Endothelial cell of umbilical vein (primary cell): Measurements from ENCODE around the gene DIPK1A.
"Not testable (repeated sequence)": the region's sequence is repeated elsewhere in the genome, so short reads cannot be mapped to it uniquely, and the experiment has no call there.

ENCODE experiments used
- EZH2 ChIP-seq: IDR thresholded peaks from 2 replicates; pipeline ENCODE4 v1.6.1; 2012; ENCODE audit warnings: borderline replicate concordance, low read depth, mild to moderate bottlenecking, moderate library complexity, low read length, inconsistent platforms; ENCODE audit not compliant: severe bottlenecking
- FOS ChIP-seq: IDR thresholded peaks from 2 replicates; pipeline ENCODE4 v1.6.1; 2011; ENCODE audit warnings: mild to moderate bottlenecking, low read length, moderate library complexity, borderline replicate concordance; ENCODE audit not compliant: insufficient read depth
- JUN ChIP-seq: IDR thresholded peaks from 2 replicates; pipeline ENCODE4 v1.6.1; 2011; ENCODE audit warnings: borderline replicate concordance, low read depth; ENCODE audit not compliant: insufficient read length, insufficient read depth
- MYC ChIP-seq: IDR thresholded peaks from one replicate; pipeline ENCODE4 v1.6.1; 2011; ENCODE audit warnings: mild to moderate bottlenecking, low read depth, low read length
- POLR2A ChIP-seq: IDR thresholded peaks from 2 replicates; pipeline ENCODE4 v1.6.1; 2012; ENCODE audit warnings: low read depth, mild to moderate bottlenecking, control low read depth, low read length
- POLR2AphosphoS5 ChIP-seq: IDR thresholded peaks from 2 replicates; pipeline ENCODE4 v1.6.1; 2012; ENCODE audit warnings: low read depth, mild to moderate bottlenecking, control low read depth, low read length, moderate library complexity; ENCODE audit not compliant: insufficient read depth
- TF ChIP-seq, protein P1 (sequence below), 2 donors: IDR thresholded peaks; 1 replicate in 1 of 2; 2 replicates in 1 of 2; pipeline ENCODE4 v1.5.1; 2011; ENCODE audit warnings: low read length in 2 of 2, mild to moderate bottlenecking in 2 of 2, moderate library complexity in 2 of 2, control low read depth in 1 of 2, inconsistent platforms in 1 of 2, low read depth in 1 of 2; ENCODE audit not compliant: insufficient read depth in 1 of 2; ENCODE audit errors: extremely low read depth in 1 of 2
- TF ChIP-seq, protein P2 (sequence below): IDR thresholded peaks from 2 replicates; pipeline ENCODE4 v1.6.1; 2011; ENCODE audit not compliant: insufficient read depth, insufficient read length

DNA sequence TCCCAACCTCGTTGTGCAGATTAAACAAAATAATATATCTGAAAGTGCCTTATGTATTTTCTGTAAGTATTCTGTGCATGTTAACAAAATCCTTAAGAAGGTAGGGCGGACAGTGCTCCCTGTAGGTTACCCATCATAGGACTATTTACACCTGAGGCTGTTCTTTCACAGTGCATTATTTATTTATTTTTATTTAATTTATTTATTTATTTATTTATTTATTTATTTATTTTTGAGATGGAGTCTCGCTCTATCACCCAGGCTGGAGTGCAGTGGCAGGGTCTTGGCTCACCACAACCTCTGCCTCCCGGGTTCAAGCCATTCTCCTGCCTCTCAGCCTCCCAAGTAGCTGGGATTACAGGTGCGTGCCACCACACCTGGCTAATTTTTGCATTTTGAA, 12.8 kb upstream of the DIPK1A start:
- not testable (repeated sequence) for TF ChIP-seq EZH2, POLR2AphosphoS5, POLR2A, FOS, MYC, JUN
- TF ChIP-seq, protein P1, sequence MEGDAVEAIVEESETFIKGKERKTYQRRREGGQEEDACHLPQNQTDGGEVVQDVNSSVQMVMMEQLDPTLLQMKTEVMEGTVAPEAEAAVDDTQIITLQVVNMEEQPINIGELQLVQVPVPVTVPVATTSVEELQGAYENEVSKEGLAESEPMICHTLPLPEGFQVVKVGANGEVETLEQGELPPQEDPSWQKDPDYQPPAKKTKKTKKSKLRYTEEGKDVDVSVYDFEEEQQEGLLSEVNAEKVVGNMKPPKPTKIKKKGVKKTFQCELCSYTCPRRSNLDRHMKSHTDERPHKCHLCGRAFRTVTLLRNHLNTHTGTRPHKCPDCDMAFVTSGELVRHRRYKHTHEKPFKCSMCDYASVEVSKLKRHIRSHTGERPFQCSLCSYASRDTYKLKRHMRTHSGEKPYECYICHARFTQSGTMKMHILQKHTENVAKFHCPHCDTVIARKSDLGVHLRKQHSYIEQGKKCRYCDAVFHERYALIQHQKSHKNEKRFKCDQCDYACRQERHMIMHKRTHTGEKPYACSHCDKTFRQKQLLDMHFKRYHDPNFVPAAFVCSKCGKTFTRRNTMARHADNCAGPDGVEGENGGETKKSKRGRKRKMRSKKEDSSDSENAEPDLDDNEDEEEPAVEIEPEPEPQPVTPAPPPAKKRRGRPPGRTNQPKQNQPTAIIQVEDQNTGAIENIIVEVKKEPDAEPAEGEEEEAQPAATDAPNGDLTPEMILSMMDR (IDR thresholded peaks at IDR 0.05; ENCODE audit: extremely low read depth in 1 of 2, insufficient read depth in 1 of 2, low read depth in 1 of 2, low read length in 2 of 2), result not testable (repeated sequence)
- TF ChIP-seq, protein P2, sequence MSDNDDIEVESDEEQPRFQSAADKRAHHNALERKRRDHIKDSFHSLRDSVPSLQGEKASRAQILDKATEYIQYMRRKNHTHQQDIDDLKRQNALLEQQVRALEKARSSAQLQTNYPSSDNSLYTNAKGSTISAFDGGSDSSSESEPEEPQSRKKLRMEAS, result not testable (repeated sequence)
